ENCODE data around the gene PRPH.

GRCh38 chr12:49274396-49275069 lies 20.4 kb upstream of the PRPH start:
- TF ChIP-seq CTCF (conservative IDR thresholded peaks at IDR 0.05; ENCODE audit: low read length): no peak
- no peak for TF ChIP-seq EZH2phosphoT487 (IDR thresholded peaks at IDR 0.05; ENCODE audit: borderline replicate concordance, low read depth, low read length)

All from OCI-LY7 (cell line).